ENCODE measurements around the gene ZFP64. TPM values are rescaled to one million over a fixed set of nuclear protein-coding genes. Genes with fewer than 3 reads are reported as not detected.

The ZFP64 gene
- total RNA-seq, 1 donor from 2014 or later: 3.4 TPM

DNA sequence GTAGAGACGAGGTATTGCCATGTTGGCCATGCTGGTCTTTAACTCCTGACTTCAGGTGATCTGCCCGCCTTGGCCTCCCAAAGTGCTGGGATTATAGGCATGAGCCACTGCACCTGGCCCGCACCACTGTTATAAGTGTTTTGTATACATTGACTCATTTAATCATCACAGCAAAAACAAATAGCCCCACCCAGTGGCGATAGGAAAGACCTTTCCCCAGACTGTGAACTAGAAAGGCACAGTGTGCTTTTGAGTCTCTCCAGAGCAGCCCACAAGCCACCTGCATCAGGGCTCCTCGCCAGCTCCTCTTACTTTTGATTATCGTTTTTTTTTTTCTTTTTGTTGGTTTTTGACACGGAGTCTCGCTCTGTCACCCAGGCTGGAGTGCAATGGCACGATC lies 27.9 kb upstream of the ZFP64 start:
- Histone ChIP-seq H3K27ac (no peak overlapping the region), H3K36me3 (no peaks in the 10 kb centered on the region), H3K4me1 (no peaks in the 10 kb centered on the region), H3K9me3 (no peaks in the 10 kb centered on the region), H3K27me3 (no peaks in the 10 kb centered on the region), H3K4me3 (no peak overlapping the region)
- DNase-seq (ENCODE audit: low spot score in 2 of 2): no peak
- TF ChIP-seq, protein P1, sequence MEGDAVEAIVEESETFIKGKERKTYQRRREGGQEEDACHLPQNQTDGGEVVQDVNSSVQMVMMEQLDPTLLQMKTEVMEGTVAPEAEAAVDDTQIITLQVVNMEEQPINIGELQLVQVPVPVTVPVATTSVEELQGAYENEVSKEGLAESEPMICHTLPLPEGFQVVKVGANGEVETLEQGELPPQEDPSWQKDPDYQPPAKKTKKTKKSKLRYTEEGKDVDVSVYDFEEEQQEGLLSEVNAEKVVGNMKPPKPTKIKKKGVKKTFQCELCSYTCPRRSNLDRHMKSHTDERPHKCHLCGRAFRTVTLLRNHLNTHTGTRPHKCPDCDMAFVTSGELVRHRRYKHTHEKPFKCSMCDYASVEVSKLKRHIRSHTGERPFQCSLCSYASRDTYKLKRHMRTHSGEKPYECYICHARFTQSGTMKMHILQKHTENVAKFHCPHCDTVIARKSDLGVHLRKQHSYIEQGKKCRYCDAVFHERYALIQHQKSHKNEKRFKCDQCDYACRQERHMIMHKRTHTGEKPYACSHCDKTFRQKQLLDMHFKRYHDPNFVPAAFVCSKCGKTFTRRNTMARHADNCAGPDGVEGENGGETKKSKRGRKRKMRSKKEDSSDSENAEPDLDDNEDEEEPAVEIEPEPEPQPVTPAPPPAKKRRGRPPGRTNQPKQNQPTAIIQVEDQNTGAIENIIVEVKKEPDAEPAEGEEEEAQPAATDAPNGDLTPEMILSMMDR (IDR thresholded peaks at IDR 0.05): no peak
- intact Hi-C loops (cut with DNase I): no loop called here

DNA sequence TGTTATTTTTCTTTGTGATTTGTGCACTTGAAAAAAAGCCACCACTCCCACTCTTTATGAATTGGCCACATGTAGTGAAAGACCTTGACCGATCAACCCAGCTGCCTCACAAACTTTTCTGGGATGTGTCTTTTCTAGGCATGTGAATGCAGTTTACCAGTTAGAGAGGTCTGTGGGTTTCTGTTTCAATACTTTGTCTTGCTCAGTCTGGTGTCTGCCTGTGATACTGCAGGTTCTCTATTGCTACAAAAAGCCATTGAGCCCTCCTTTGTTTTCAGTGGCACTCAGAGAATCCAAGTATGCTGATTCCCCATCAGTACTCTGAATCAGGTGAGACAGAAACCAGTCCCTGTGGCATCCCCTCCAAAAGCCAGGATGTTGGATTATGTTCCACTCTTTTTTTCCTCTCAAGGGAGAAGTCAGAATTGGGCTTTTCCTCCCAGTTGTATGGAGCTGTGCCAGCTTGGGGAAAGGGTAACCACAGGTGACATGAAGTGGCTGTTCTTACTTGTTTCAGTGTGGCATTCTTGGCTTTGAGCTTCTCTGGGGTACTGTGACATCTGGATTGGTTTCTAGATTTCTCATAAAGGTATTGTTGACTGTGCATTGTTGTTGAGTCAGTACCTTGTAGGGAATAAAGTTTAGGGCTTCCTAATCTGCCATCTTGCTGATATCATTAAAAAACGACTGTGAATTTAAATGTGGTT lies 26.3 kb upstream of the ZFP64 start:
- no peaks in the 10 kb centered on the region for H3K9me3 ChIP-seq
- intact Hi-C loops (cut with DNase I): no loop called here
- no peaks in the 10 kb centered on the region for H3K4me1 ChIP-seq
- no peaks in the 10 kb centered on the region for H3K36me3 ChIP-seq
- no peak overlapping the region for H3K27ac ChIP-seq
- TF ChIP-seq, protein P1 (IDR thresholded peaks at IDR 0.05): no peak
- no peak for DNase-seq (ENCODE audit: low spot score in 2 of 2)
- no peaks in the 10 kb centered on the region for H3K27me3 ChIP-seq
- no peak overlapping the region for H3K4me3 ChIP-seq

DNA sequence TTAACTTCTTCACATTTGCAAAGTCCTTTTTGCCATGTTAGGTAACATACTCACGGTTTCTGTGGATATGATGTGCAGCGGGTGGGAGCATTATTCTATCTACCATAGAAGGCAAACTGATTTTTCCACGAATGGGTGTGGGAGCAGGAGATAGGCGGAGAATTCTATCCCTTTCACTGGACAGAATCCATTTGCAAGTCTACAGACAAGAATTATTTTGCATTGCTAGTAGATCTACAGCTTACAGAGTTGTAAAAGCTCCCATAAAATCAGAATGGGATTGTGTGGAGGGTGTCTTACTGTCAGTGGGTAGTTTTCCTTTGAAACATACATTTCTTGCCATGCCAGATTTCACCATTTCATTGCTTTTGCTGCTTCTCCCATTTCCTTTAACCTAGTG lies 22.4 kb upstream of the ZFP64 start:
- intact Hi-C loops (cut with DNase I): no loop called here
- Histone ChIP-seq H3K27me3 (no peaks in the 10 kb centered on the region), H3K4me1 (no peaks in the 10 kb centered on the region), H3K4me3 (no peak overlapping the region), H3K36me3 (no peaks in the 10 kb centered on the region), H3K9me3 (peaks cover 0 to 8% of the 10 kb centered on the region in 2 donors), H3K27ac (no peak overlapping the region)
- TF ChIP-seq, protein P1 (IDR thresholded peaks at IDR 0.05): no peak
- no peak for DNase-seq (ENCODE audit: low spot score in 2 of 2)

DNA sequence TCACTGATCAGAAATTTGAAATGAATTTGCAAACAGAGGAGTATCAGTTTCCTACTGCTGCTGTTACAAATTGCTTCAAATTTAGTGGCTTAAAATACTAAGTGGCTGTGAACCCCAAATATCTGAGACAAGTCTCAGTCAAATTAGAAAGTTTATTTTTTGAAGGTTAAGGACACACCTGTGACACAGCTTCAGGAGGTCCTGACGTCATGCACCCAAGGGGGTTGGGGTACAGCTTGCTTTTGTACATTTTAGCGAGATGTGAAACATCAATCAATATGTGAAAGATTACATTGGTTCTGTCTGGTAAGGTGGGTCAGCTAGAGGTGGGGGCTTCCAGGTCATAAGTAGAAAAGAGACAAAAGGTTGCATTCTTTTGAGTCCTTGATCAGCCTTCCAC lies 21.4 kb upstream of the ZFP64 start:
- no peak for DNase-seq (ENCODE audit: low spot score in 2 of 2)
- no peaks in the 10 kb centered on the region for H3K27me3 ChIP-seq
- intact Hi-C loops (cut with DNase I): no loop called here
- no peak overlapping the region for H3K4me3 ChIP-seq
- H3K4me1 ChIP-seq: no peaks in the 10 kb centered on the region
- H3K27ac ChIP-seq: no peak overlapping the region
- TF ChIP-seq, protein P1 (IDR thresholded peaks at IDR 0.05): no peak
- no peaks in the 10 kb centered on the region for H3K36me3 ChIP-seq
- peaks cover 0 to 8% of the 10 kb centered on the region in 2 donors for H3K9me3 ChIP-seq

DNA sequence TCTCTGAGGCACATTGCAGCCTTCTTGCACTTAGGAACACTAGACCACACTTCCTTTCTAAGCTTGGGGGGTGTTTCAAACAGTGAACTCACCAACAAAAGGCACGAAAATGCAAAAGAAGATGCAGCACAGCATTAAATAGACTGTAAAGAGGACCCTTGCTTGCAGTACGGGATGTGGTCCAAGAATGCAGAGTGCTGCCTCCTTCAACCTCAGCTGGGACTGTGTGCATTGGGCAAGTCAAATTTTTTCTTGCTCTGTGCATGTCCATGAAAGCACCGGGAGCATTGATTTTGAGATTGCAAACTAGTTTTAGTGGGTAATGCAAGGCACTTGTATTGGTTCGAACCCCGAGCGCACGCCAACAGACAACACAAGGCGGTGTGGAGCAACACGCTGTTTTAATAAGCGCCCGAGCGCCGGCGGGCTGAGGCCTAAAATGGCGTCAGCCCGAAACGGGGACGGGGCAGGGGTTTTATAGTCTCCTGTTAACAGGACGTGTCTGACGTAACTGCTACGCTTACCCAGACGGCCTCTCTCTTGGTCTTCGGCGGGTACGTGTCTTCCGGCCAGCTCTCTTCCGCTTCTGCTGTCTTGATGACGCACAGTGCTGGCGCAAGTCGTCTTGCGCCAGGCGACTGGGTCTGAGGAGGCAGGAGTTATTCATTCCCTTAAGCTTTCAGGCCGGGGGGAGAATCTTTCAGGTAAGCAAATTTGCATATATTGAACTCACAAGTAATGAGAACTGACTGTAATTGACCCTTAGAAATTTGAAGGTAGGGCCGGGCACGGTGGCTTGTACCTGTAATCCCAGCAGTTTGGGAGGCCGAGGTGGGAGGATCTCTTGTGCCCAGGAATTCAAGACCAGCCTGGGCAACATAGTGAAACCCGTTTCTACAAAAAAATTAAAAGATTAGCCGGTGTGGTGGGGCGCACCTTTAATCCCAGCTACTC lies 18.7 kb upstream of the ZFP64 start:
- TF ChIP-seq, protein P1 (IDR thresholded peaks at IDR 0.05): no peak
- no peak overlapping the region for H3K4me3 ChIP-seq
- H3K27me3 ChIP-seq: no peaks in the 10 kb centered on the region
- H3K36me3 ChIP-seq: no peaks in the 10 kb centered on the region
- H3K4me1 ChIP-seq: no peaks in the 10 kb centered on the region
- peaks cover 0 to 8% of the 10 kb centered on the region in 2 donors for H3K9me3 ChIP-seq
- intact Hi-C loops (cut with DNase I): no loop called here
- DNase-seq (ENCODE audit: low spot score in 2 of 2): no peak
- no peak overlapping the region for H3K27ac ChIP-seq

Measured in ascending aorta (tissue), 2 donors.